Endothelial cell (in vitro differentiated cells): ENCODE measurements around the gene TNIP1. TPM values are rescaled to one million over a fixed set of nuclear protein-coding genes. Genes with fewer than 3 reads are reported as not detected.
A peak's percentile ranks its signal among the peaks of the same experiment; 100 is the strongest.

ENCODE experiments used
- DNase-seq: peaks from one replicate; pipeline ENCODE4 v3.0.0; 2021; ENCODE audit warnings: low spot score
- H3K27ac Mint-ChIP-seq: one replicate; pipeline ENCODE4 v1.8.0; 2021; ENCODE audit warnings: mixed read lengths, inconsistent platforms; ENCODE audit not compliant: unreplicated experiment
- H3K27me3 Mint-ChIP-seq: one replicate; pipeline ENCODE4 v1.8.0; 2021; ENCODE audit warnings: mild to moderate bottlenecking, moderate library complexity, mixed read lengths, inconsistent platforms; ENCODE audit not compliant: unreplicated experiment
- H3K36me3 Mint-ChIP-seq: one replicate; pipeline ENCODE4 v1.8.0; 2021; ENCODE audit warnings: mild to moderate bottlenecking, low read depth, mixed read lengths, inconsistent platforms; ENCODE audit not compliant: unreplicated experiment
- H3K4me1 Mint-ChIP-seq: one replicate; pipeline ENCODE4 v1.8.0; 2021; ENCODE audit warnings: mild to moderate bottlenecking, mixed read lengths, inconsistent platforms; ENCODE audit not compliant: unreplicated experiment
- H3K4me3 Mint-ChIP-seq: one replicate; pipeline ENCODE4 v1.8.0; 2021; ENCODE audit warnings: mild to moderate bottlenecking, mixed read lengths, inconsistent platforms; ENCODE audit not compliant: unreplicated experiment
- H3K9me3 Mint-ChIP-seq: one replicate; pipeline ENCODE4 v1.8.0; 2021; ENCODE audit warnings: mixed read lengths, inconsistent platforms; ENCODE audit not compliant: unreplicated experiment
- total RNA-seq: library from RNA; stranded (reverse); fragmentation: NEBNext Ultra II Directional; extraction: Animal tissue kit (Norgen Biotek cat#: 25700); gene quantifications from one replicate; pipeline ENCODE4 v1.2.1, GENCODE V29; 2021; ENCODE audit not compliant: unreplicated experiment
- TF ChIP-seq, protein P1 (sequence below): fragments of 200-600 bp; sonication (generic); IDR thresholded peaks from one replicate; pipeline ENCODE4 v1.5.0; 2021; ENCODE audit warnings: antibody characterized with exemption; ENCODE audit not compliant: unreplicated experiment

TNIP1 gene
- total RNA-seq, 1 donor from 2014 or later: 76.0 TPM

DNA sequence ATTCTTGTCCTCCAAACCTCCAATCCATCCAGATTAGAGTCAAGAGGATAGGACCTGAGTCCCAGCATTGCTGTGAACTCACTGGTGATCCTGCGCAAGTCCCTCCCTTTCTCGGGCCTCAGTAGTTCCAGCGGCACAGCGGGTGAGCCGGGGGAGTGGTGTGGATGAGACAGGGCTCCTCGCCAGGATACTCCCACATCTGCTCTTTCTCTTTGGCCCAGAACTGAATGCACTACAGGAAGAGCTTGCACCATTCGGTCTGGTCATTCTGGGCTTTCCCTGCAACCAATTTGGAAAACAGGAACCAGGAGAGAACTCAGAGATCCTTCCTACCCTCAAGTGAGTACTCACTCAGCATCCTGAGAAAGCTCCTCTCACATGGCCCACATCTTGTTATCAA, 54.2 kb downstream of the TNIP1 start:
- H3K27ac Mint-ChIP-seq: no peak overlapping the region
- peaks cover 5% of the 10 kb centered on the region for H3K27me3 Mint-ChIP-seq
- peaks cover 18% of the 10 kb centered on the region for H3K36me3 Mint-ChIP-seq
- H3K9me3 Mint-ChIP-seq: no peaks in the 10 kb centered on the region
- no peak overlapping the region for H3K4me3 Mint-ChIP-seq
- TF ChIP-seq, protein P1, sequence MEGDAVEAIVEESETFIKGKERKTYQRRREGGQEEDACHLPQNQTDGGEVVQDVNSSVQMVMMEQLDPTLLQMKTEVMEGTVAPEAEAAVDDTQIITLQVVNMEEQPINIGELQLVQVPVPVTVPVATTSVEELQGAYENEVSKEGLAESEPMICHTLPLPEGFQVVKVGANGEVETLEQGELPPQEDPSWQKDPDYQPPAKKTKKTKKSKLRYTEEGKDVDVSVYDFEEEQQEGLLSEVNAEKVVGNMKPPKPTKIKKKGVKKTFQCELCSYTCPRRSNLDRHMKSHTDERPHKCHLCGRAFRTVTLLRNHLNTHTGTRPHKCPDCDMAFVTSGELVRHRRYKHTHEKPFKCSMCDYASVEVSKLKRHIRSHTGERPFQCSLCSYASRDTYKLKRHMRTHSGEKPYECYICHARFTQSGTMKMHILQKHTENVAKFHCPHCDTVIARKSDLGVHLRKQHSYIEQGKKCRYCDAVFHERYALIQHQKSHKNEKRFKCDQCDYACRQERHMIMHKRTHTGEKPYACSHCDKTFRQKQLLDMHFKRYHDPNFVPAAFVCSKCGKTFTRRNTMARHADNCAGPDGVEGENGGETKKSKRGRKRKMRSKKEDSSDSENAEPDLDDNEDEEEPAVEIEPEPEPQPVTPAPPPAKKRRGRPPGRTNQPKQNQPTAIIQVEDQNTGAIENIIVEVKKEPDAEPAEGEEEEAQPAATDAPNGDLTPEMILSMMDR: no peak
- no peaks in the 10 kb centered on the region for H3K4me1 Mint-ChIP-seq
- no peak for DNase-seq

GRCh38 chr5:151026088-151026487, 54.7 kb downstream of the TNIP1 start:
- peaks cover 7% of the 10 kb centered on the region for H3K27me3 Mint-ChIP-seq
- no peaks in the 10 kb centered on the region for H3K9me3 Mint-ChIP-seq
- no peak for DNase-seq
- H3K4me3 Mint-ChIP-seq: no peak overlapping the region
- TF ChIP-seq, protein P1: no peak
- peaks cover under 1% of the 10 kb centered on the region for H3K4me1 Mint-ChIP-seq
- peaks cover 15% of the 10 kb centered on the region for H3K36me3 Mint-ChIP-seq
- H3K27ac Mint-ChIP-seq: no peak overlapping the region

- H3K4me1 Mint-ChIP-seq: peaks cover 4% of the 10 kb centered on the region
- TF ChIP-seq, protein P1: no peak
- H3K27me3 Mint-ChIP-seq: peaks cover 7% of the 10 kb centered on the region
- no peaks in the 10 kb centered on the region for H3K9me3 Mint-ChIP-seq
- H3K27ac Mint-ChIP-seq: no peak overlapping the region
- no peak for DNase-seq
- H3K36me3 Mint-ChIP-seq: peaks cover 15% of the 10 kb centered on the region
- no peak overlapping the region for H3K4me3 Mint-ChIP-seq
Observed at GRCh38 chr5:151025250-151025606, 55.6 kb downstream of the TNIP1 start.

- no peaks in the 10 kb centered on the region for H3K9me3 Mint-ChIP-seq
- no peak for DNase-seq
- peaks cover 4% of the 10 kb centered on the region for H3K4me1 Mint-ChIP-seq
- peaks cover 15% of the 10 kb centered on the region for H3K36me3 Mint-ChIP-seq
- H3K27ac Mint-ChIP-seq: no peak overlapping the region
- peaks cover 7% of the 10 kb centered on the region for H3K27me3 Mint-ChIP-seq
- H3K4me3 Mint-ChIP-seq: peak overlapping the region; percentile 2
- TF ChIP-seq, protein P1: no peak
Observed at GRCh38 chr5:151024440-151025249, 56.2 kb downstream of the TNIP1 start.

GRCh38 chr5:151023651-151024050, 57.2 kb downstream of the TNIP1 start:
- no peak overlapping the region for H3K27ac Mint-ChIP-seq
- DNase-seq: no peak
- H3K4me3 Mint-ChIP-seq: no peak overlapping the region
- H3K36me3 Mint-ChIP-seq: peaks cover 11% of the 10 kb centered on the region
- no peaks in the 10 kb centered on the region for H3K9me3 Mint-ChIP-seq
- peaks cover 4% of the 10 kb centered on the region for H3K4me1 Mint-ChIP-seq
- peaks cover 7% of the 10 kb centered on the region for H3K27me3 Mint-ChIP-seq
- TF ChIP-seq, protein P1: no peak
